ENCODE measurements around the gene GIGYF2. TPM values are rescaled to one million over a fixed set of nuclear protein-coding genes. Genes with fewer than 3 reads are reported as not detected.
"Not testable (repeated sequence)": the region's sequence is repeated elsewhere in the genome, so short reads cannot be mapped to it uniquely, and the experiment has no call there.

GIGYF2 gene
- total RNA-seq, 1 experiment from 2014 or later, result 68.3 TPM

GRCh38 chr2:232901736-232902578 is 204.8 kb downstream of the GIGYF2 start:
- Histone ChIP-seq H3K36me3 (ENCODE audit: control insufficient read depth, insufficient read depth, low read length) (no peaks in the 10 kb centered on the region), H3K4me3 (ENCODE audit: low read depth in 2 of 2, low read length in 2 of 2) (peak overlapping the region in 1 of 2 experiments; percentile 46; a peak in 2 of 4 replicates), H3K27me3 (ENCODE audit: control insufficient read depth, insufficient read depth, low read length) (no peaks in the 10 kb centered on the region), H3K9me3 (ENCODE audit: control insufficient read depth, insufficient read depth, low read depth, low read length) (no peaks in the 10 kb centered on the region), H3K4me1 (ENCODE audit: control insufficient read depth, insufficient read depth, low read length) (peaks cover 31% of the 10 kb centered on the region), H3K27ac (ENCODE audit: low read length) (peak overlapping the region; percentile 62)
- TF ChIP-seq TCF7L2 (IDR thresholded peaks at IDR 0.05; ENCODE audit: low read depth, low read length) (no peak), REST (IDR thresholded peaks at IDR 0.05; ENCODE audit: insufficient read depth in 1 of 2, low read depth in 2 of 2, low read length in 1 of 2) (no peak), POLR2AphosphoS5 (IDR thresholded peaks at IDR 0.05; ENCODE audit: low read depth, low read length) (no peak), SIN3A (IDR thresholded peaks at IDR 0.05; ENCODE audit: borderline replicate concordance, insufficient read depth, low read depth, low read length) (no peak), CTCF (IDR thresholded peaks at IDR 0.05) (no peak)
- intact Hi-C loops (cut with micrococcal nuclease; ENCODE audit: unreplicated experiment), result no loop called here
- in situ Hi-C loops (cut with HindIII; ENCODE audit: low pct_unique_long_range_greater_than_20kb, low sequenced_read_pairs), result no loop called here
- POLR2A ChIA-PET, result no interaction called here
- ATAC-seq (peak; percentile 97), DNase-seq (ENCODE audit: low read depth, low spot score) (peak; percentile 79)
- no TSS peak for BruUV-seq (replicated peaks)
- CTCF ChIA-PET, result interaction anchor here (0.6 kb wide), 1 partner anchor 349 kb away, joined by 3 read pairs; the partner anchor contains the start of gene ATG16L1

- 0 out of 2 replicates have a peak overlapping the region, but pooled peaks have one; percentile 19 for H3K27ac ChIP-seq (ENCODE audit: low read length)
- no peaks in the 10 kb centered on the region for H3K36me3 ChIP-seq (ENCODE audit: control insufficient read depth, insufficient read depth, low read length)
- ChIA-PET CTCF (no interaction called here), POLR2A (no interaction called here)
- TF ChIP-seq POLR2AphosphoS5 (IDR thresholded peaks at IDR 0.05; ENCODE audit: low read depth, low read length) (no peak), REST (IDR thresholded peaks at IDR 0.05; ENCODE audit: insufficient read depth in 1 of 2, low read depth in 2 of 2, low read length in 1 of 2) (no peak), CTCF (IDR thresholded peaks at IDR 0.05) (no peak), TCF7L2 (IDR thresholded peaks at IDR 0.05; ENCODE audit: low read depth, low read length) (no peak), SIN3A (IDR thresholded peaks at IDR 0.05; ENCODE audit: borderline replicate concordance, insufficient read depth, low read depth, low read length) (no peak)
- in situ Hi-C loops (cut with HindIII; ENCODE audit: low pct_unique_long_range_greater_than_20kb, low sequenced_read_pairs) (no loop called here), intact Hi-C loops (cut with micrococcal nuclease; ENCODE audit: unreplicated experiment) (no loop called here)
- DNase-seq (ENCODE audit: low read depth, low spot score) (no peak), ATAC-seq (no peak)
- peaks cover 35% of the 10 kb centered on the region for H3K4me1 ChIP-seq (ENCODE audit: control insufficient read depth, insufficient read depth, low read length)
- H3K4me3 ChIP-seq (ENCODE audit: low read depth in 2 of 2, low read length in 2 of 2), result no peak overlapping the region
- no peaks in the 10 kb centered on the region for H3K27me3 ChIP-seq (ENCODE audit: control insufficient read depth, insufficient read depth, low read length)
- BruUV-seq (replicated peaks), result no TSS peak
- H3K9me3 ChIP-seq (ENCODE audit: control insufficient read depth, insufficient read depth, low read depth, low read length), result no peaks in the 10 kb centered on the region
These were observed 206.9 kb downstream of the GIGYF2 start for GRCh38 chr2:232903989-232904388.

- intact Hi-C loops (cut with micrococcal nuclease; ENCODE audit: unreplicated experiment); in situ Hi-C loops (cut with HindIII; ENCODE audit: low pct_unique_long_range_greater_than_20kb, low sequenced_read_pairs); DNase-seq (ENCODE audit: low read depth, low spot score); BruUV-seq (replicated peaks); H3K27me3 ChIP-seq (ENCODE audit: control insufficient read depth, insufficient read depth, low read length); ATAC-seq; H3K4me3 ChIP-seq (ENCODE audit: low read depth in 2 of 2, low read length in 2 of 2); POLR2A ChIA-PET; H3K36me3 ChIP-seq (ENCODE audit: control insufficient read depth, insufficient read depth, low read length): not testable (repeated sequence)
- CTCF ChIA-PET, result interaction anchor here (0.7 kb wide), 2 partner anchors 8 to 176 kb away, joined by 4 to 5 read pairs; no protein-coding TSS in a partner anchor
- Histone ChIP-seq H3K27ac (ENCODE audit: low read length) (peak overlapping the region; percentile 73), H3K9me3 (ENCODE audit: control insufficient read depth, insufficient read depth, low read depth, low read length) (peaks cover 15% of the 10 kb centered on the region; the same call in 1 of the 2 replicates), H3K4me1 (ENCODE audit: control insufficient read depth, insufficient read depth, low read length) (peaks cover 24% of the 10 kb centered on the region)
These were observed 210.0 kb downstream of the GIGYF2 start for GRCh38 chr2:232906867-232907717.
